HepG2 (cell line): ENCODE measurements around the gene TMEM258. TPM values are rescaled to one million over a fixed set of nuclear protein-coding genes. Genes with fewer than 3 reads are reported as not detected.
A peak's percentile ranks its signal among the peaks of the same experiment; 100 is the strongest.

Source experiments
- CBFB ChIP-seq: sonication (generic); formaldehyde crosslinking; IDR thresholded peaks from 2 replicates; pipeline ENCODE4 v1.4.0; 2020; ENCODE audit warnings: missing genetic modification reagents
- DPF2 ChIP-seq: sonication (generic); formaldehyde crosslinking; IDR thresholded peaks from 2 replicates; pipeline ENCODE4 v1.4.0; 2020; ENCODE audit warnings: mild to moderate bottlenecking, low read depth, missing genetic modification reagents, borderline replicate concordance
- GATA4 ChIP-seq: sonication (generic); IDR thresholded peaks from 2 replicates; pipeline ENCODE4 v1.6.1; 2016; ENCODE audit warnings: antibody characterized with exemption, low read depth, borderline replicate concordance
- MTA1 ChIP-seq: sonication (generic); formaldehyde crosslinking; IDR thresholded peaks from 2 replicates; pipeline ENCODE4 v1.4.0; 2020; ENCODE audit warnings: missing genetic modification reagents, mild to moderate bottlenecking, borderline replicate concordance
- SMYD3 ChIP-seq: sonication (generic); formaldehyde crosslinking; IDR thresholded peaks from 2 replicates; pipeline ENCODE4 v1.8.1; 2023; ENCODE audit warnings: mild to moderate bottlenecking, missing genetic modification reagents
- TSC22D2 ChIP-seq: sonication (generic); formaldehyde crosslinking; IDR thresholded peaks from 2 replicates; pipeline ENCODE4 v1.5.1; 2020; ENCODE audit warnings: missing genetic modification reagents, mild to moderate bottlenecking, borderline replicate concordance
- ZNF446 ChIP-seq: sonication (generic); formaldehyde crosslinking; IDR thresholded peaks from 2 replicates; pipeline ENCODE4 v1.5.0; 2020; ENCODE audit warnings: mild to moderate bottlenecking, missing genetic modification reagents
- ZNF652 ChIP-seq: IDR thresholded peaks from 2 replicates; pipeline ENCODE4 v1.6.1; 2016; ENCODE audit warnings: low read depth, borderline replicate concordance
- ZSCAN25 ChIP-seq: sonication (generic); formaldehyde crosslinking; IDR thresholded peaks from 2 replicates; pipeline ENCODE4 v1.8.0; 2022; ENCODE audit warnings: mild to moderate bottlenecking, missing genetic modification reagents
- polyA plus RNA-seq, 8 experiments: library from polyadenylated mRNA; depleted of rRNA in 3 of 8; stranded (reverse) in 7 of 8; unstranded in 1 of 8; fragments of >200 nt; fragmentation: Illumina TruSeq in 4 of 8; extraction: Trizol in 4 of 8; gene quantifications; 2 replicates each; pipeline versions ENCODE4 v1.2.1 to v1.2.3, GENCODE V29; 2011 to 2016; ENCODE audit warnings: low read depth in 4 of 8, missing spikeins in 1 of 8, mixed read lengths in 1 of 8; ENCODE audit not compliant: insufficient read depth in 1 of 8
- total RNA-seq, 5 experiments: library from RNA; depleted of rRNA; stranded (reverse); fragments of >200 nt; fragmentation: Illumina TruSeq; extraction: Trizol; gene quantifications; 2 replicates each; pipeline ENCODE4 v1.2.3, GENCODE V29; 2016; ENCODE audit warnings: low read depth in 1 of 5
- TF ChIP-seq, protein P1 (sequence below): sonication (generic); formaldehyde crosslinking; IDR thresholded peaks from 2 replicates; pipeline ENCODE4 v1.4.0; 2020; ENCODE audit warnings: mild to moderate bottlenecking, missing genetic modification reagents
- TF ChIP-seq, protein P2 (sequence below): sonication (generic); formaldehyde crosslinking; IDR thresholded peaks from 2 replicates; pipeline ENCODE4 v1.9.0; 2021; ENCODE audit warnings: missing genetic modification reagents, borderline replicate concordance
- TF ChIP-seq, protein P3 (sequence below): fragments of 450-650 bp; IDR thresholded peaks from 2 replicates; pipeline ENCODE4 v1.6.1; 2017
- TF ChIP-seq, protein P4 (sequence below): sonication (generic); formaldehyde crosslinking; IDR thresholded peaks from 2 replicates; pipeline ENCODE4 v1.5.1; 2020; ENCODE audit warnings: missing genetic modification reagents, mild to moderate bottlenecking, borderline replicate concordance
- TF ChIP-seq, protein P5 (sequence below): sonication (generic); formaldehyde crosslinking; IDR thresholded peaks from 2 replicates; pipeline ENCODE4 v1.8.0; 2022; ENCODE audit warnings: mild to moderate bottlenecking, missing genetic modification reagents; ENCODE audit not compliant: insufficient replicate concordance
- TF ChIP-seq, protein P6 (sequence below): IDR thresholded peaks from 2 replicates; pipeline ENCODE4 v1.6.1; 2016; ENCODE audit warnings: missing compliant biosample characterization, missing genetic modification reagents, borderline replicate concordance

TMEM258 gene
- total and polyA plus RNA-seq, 2 of the 13 experiments (the other 11 are each of a cell fraction or from before 2014, with no cell fraction given), result 175 to 424 TPM

DNA sequence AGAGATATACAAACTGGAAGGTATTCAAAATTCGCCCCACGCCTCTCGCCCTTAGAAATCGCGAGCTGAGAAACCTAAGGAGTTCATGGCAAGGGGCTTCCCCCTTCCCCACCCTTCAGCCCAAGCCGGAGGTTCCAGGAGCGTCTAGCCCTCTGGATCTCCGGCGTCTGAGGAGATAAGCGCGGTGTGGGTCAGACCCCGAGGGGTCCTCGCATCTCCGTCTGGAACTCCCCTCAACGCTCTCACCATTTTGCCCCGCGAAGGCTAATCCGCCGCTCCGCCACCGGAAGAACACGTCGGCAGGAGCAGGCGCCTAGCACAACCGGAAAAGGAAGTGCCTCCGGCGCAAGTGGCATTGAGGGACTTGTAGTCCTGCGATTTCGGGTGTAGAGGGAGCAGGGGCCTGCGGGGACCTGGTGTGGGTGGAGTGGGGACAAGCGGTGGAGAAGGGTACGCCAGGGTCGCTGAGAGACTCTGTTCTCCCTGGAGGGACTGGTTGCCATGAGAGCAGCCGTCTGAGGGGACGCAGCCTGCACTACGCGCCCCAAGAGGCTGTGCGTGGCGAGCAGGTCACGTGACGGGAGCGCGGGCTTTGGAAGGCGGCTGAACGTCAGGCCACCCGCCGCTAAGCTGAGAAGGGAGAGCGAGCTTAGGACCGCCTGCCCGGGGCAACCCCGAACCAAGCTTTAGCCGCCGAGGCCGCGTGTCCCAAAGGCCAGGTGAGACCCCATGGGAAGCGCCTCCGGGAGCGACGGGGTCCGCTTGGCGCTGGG lies at the start of gene TMEM258, which contains the start of gene FEN1 (continued):
- TF ChIP-seq, protein P1, sequence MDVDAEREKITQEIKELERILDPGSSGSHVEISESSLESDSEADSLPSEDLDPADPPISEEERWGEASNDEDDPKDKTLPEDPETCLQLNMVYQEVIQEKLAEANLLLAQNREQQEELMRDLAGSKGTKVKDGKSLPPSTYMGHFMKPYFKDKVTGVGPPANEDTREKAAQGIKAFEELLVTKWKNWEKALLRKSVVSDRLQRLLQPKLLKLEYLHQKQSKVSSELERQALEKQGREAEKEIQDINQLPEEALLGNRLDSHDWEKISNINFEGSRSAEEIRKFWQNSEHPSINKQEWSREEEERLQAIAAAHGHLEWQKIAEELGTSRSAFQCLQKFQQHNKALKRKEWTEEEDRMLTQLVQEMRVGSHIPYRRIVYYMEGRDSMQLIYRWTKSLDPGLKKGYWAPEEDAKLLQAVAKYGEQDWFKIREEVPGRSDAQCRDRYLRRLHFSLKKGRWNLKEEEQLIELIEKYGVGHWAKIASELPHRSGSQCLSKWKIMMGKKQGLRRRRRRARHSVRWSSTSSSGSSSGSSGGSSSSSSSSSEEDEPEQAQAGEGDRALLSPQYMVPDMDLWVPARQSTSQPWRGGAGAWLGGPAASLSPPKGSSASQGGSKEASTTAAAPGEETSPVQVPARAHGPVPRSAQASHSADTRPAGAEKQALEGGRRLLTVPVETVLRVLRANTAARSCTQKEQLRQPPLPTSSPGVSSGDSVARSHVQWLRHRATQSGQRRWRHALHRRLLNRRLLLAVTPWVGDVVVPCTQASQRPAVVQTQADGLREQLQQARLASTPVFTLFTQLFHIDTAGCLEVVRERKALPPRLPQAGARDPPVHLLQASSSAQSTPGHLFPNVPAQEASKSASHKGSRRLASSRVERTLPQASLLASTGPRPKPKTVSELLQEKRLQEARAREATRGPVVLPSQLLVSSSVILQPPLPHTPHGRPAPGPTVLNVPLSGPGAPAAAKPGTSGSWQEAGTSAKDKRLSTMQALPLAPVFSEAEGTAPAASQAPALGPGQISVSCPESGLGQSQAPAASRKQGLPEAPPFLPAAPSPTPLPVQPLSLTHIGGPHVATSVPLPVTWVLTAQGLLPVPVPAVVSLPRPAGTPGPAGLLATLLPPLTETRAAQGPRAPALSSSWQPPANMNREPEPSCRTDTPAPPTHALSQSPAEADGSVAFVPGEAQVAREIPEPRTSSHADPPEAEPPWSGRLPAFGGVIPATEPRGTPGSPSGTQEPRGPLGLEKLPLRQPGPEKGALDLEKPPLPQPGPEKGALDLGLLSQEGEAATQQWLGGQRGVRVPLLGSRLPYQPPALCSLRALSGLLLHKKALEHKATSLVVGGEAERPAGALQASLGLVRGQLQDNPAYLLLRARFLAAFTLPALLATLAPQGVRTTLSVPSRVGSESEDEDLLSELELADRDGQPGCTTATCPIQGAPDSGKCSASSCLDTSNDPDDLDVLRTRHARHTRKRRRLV (CRISPR knock-in tag), result peak; percentile 56; the same call in 1 of the 2 replicates
- no peak for TF ChIP-seq MTA1
- TF ChIP-seq, protein P2, sequence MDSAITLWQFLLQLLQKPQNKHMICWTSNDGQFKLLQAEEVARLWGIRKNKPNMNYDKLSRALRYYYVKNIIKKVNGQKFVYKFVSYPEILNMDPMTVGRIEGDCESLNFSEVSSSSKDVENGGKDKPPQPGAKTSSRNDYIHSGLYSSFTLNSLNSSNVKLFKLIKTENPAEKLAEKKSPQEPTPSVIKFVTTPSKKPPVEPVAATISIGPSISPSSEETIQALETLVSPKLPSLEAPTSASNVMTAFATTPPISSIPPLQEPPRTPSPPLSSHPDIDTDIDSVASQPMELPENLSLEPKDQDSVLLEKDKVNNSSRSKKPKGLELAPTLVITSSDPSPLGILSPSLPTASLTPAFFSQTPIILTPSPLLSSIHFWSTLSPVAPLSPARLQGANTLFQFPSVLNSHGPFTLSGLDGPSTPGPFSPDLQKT, result peak; percentile 36; the same call in 1 of the 2 replicates
- TF ChIP-seq CBFB (CRISPR knock-in tag), result no peak
- TF ChIP-seq ZNF446 (CRISPR knock-in tag), result no peak
- TF ChIP-seq, protein P3, sequence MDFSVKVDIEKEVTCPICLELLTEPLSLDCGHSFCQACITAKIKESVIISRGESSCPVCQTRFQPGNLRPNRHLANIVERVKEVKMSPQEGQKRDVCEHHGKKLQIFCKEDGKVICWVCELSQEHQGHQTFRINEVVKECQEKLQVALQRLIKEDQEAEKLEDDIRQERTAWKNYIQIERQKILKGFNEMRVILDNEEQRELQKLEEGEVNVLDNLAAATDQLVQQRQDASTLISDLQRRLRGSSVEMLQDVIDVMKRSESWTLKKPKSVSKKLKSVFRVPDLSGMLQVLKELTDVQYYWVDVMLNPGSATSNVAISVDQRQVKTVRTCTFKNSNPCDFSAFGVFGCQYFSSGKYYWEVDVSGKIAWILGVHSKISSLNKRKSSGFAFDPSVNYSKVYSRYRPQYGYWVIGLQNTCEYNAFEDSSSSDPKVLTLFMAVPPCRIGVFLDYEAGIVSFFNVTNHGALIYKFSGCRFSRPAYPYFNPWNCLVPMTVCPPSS, result no peak
- no peak for TF ChIP-seq DPF2 (CRISPR knock-in tag)
- peak; percentile 51; the same call in 1 of the 2 replicates for TF ChIP-seq SMYD3 (CRISPR knock-in tag)
- 0 out of 2 replicates have a peak, but pooled peaks have one; percentile 55 for TF ChIP-seq GATA4
- TF ChIP-seq ZSCAN25 (CRISPR knock-in tag), result 0 out of 2 replicates have a peak, but pooled peaks have one; percentile 17
- TF ChIP-seq, protein P4, sequence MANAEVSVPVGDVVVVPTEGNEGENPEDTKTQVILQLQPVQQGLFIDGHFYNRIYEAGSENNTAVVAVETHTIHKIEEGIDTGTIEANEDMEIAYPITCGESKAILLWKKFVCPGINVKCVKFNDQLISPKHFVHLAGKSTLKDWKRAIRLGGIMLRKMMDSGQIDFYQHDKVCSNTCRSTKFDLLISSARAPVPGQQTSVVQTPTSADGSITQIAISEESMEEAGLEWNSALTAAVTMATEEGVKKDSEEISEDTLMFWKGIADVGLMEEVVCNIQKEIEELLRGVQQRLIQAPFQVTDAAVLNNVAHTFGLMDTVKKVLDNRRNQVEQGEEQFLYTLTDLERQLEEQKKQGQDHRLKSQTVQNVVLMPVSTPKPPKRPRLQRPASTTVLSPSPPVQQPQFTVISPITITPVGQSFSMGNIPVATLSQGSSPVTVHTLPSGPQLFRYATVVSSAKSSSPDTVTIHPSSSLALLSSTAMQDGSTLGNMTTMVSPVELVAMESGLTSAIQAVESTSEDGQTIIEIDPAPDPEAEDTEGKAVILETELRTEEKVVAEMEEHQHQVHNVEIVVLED, result peak; percentile 89
- TF ChIP-seq, protein P5, sequence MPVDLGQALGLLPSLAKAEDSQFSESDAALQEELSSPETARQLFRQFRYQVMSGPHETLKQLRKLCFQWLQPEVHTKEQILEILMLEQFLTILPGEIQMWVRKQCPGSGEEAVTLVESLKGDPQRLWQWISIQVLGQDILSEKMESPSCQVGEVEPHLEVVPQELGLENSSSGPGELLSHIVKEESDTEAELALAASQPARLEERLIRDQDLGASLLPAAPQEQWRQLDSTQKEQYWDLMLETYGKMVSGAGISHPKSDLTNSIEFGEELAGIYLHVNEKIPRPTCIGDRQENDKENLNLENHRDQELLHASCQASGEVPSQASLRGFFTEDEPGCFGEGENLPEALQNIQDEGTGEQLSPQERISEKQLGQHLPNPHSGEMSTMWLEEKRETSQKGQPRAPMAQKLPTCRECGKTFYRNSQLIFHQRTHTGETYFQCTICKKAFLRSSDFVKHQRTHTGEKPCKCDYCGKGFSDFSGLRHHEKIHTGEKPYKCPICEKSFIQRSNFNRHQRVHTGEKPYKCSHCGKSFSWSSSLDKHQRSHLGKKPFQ, result peak; percentile 65
- TF ChIP-seq ZNF652 (CRISPR knock-in tag), result no peak; the same call in 1 of the 2 replicates
- no peak for TF ChIP-seq TSC22D2 (CRISPR knock-in tag)
- TF ChIP-seq, protein P6, sequence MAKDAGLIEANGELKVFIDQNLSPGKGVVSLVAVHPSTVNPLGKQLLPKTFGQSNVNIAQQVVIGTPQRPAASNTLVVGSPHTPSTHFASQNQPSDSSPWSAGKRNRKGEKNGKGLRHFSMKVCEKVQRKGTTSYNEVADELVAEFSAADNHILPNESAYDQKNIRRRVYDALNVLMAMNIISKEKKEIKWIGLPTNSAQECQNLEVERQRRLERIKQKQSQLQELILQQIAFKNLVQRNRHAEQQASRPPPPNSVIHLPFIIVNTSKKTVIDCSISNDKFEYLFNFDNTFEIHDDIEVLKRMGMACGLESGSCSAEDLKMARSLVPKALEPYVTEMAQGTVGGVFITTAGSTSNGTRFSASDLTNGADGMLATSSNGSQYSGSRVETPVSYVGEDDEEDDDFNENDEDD (CRISPR knock-in tag), result peak; percentile 99
